ENCODE results near the gene MYO3B.

- TF ChIP-seq CTCF (IDR thresholded peaks at IDR 0.05) (no peak), POLR2AphosphoS5 (IDR thresholded peaks at IDR 0.05) (no peak), POLR2A (IDR thresholded peaks at IDR 0.05) (no peak)
Measured at GRCh38 chr2:170394641-170395387, 216.9 kb downstream of the MYO3B start.
